ENCODE results near the gene GAD2. TPM values are rescaled to one million over a fixed set of nuclear protein-coding genes. Genes with fewer than 3 reads are reported as not detected.

Gene GAD2
- total RNA-seq, 2 experiments from 2014 or later, result not detected

GRCh38 chr10:26220901-26221300 is 4.3 kb downstream of the GAD2 start:
- ChIA-PET CTCF (no interaction called here), POLR2A (no interaction called here)

- CTCF ChIA-PET, result no interaction called here
These were observed 5.0 kb downstream of the GAD2 start for GRCh38 chr10:26221541-26221940.

DNA sequence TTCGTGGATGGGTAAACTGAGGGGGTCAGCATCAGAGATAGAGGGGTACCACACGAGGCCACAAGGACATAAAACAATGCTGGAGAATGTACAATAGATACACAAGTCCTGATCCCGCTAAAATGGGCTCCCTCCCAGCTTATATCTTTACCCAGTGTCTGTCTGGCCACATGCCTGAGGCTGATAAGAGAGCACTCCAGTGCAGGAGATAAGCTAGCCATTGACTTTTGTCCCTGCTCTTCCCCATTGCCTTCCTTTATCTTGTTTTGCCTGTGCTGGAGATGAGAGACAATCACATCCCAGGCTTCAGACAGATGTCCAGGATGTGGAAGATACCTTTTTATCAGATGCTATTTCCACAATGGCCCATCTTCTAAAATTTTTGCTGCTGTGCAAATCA is 6.0 kb downstream of the GAD2 start:
- POLR2A ChIA-PET, result interaction anchor here (0.6 kb wide), 1 partner anchor 13 kb away, joined by 5 read pairs; no protein-coding TSS in a partner anchor
- CTCF ChIA-PET, result no interaction called here

More at GRCh38 chr10:26221541-26221940, 5.0 kb downstream of the GAD2 start:
- POLR2A ChIA-PET, result no interaction called here

DNA sequence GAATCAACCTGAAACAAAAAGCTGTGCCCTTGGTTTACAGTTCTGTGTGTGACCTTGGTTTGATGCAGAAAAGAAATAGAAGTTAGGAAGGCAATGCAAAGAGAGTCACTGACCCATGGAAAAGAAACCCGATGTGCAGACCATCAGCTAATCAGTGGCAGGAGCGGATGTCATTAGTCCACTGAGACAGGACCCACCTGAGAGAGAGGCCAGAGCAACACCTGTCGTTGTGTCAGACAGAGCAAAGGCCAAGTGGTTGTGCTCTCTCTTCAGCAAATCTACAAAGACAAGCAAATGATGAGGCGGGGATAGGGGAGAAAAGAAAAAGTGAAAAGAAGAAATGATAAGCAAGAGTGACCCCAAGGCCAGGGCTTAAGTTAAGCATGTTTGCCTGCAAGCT is 8.7 kb downstream of the GAD2 start:
- ChIA-PET POLR2A (no interaction called here), CTCF (no interaction called here)

DNA sequence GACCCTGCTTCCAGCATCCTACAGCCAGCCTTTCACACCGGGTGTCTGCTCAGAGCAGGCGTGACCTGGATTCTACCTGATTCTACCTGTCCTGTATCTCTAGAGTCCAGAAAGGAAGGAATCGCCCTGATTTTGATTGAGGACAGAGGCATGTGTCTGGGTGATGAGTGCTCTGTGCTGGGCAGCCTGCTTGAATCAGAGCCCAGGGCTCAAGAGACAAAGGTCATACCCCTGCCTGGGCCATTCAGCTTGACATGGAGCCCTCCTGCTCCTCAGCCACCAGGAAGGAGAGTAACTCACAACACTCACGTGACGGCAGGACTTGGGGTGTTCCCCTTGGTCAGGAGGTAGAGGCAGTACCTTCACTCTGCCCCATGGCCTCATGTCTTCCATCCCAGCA is 11.2 kb downstream of the GAD2 start:
- POLR2A ChIA-PET, result no interaction called here

GRCh38 chr10:26232174-26232573 is 15.6 kb downstream of the GAD2 start:
- ChIA-PET POLR2A (no interaction called here), CTCF (no interaction called here)

More for the DNA sequence above, 11.2 kb downstream of the GAD2 start:
- CTCF ChIA-PET, result no interaction called here

DNA sequence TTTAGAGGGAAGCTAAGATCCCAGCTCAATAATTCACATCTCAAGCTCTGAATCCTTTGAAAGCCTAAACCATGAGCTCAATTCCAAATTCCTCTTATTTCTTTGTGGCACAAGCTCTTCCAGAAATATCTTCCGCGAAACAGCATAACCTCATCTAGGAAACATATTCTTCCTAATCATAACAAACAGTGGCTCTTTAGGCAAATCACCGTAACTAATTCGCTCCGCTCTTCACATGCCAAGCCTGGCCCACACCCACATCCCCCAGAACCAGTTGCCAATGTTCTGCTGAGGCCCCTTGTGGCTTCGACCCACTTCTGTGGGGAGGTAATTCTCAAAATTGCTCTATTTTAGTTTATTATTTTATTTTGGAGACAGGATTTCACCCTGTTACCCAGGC is 19.2 kb downstream of the GAD2 start:
- ChIA-PET CTCF (no interaction called here), POLR2A (no interaction called here)

GRCh38 chr10:26238378-26238777 is 21.8 kb downstream of the GAD2 start:
- CTCF ChIA-PET, result interaction anchor here (1.4 kb wide), 1 partner anchor 9 kb away, joined by 5 read pairs; no protein-coding TSS in a partner anchor
- POLR2A ChIA-PET, result no interaction called here

DNA sequence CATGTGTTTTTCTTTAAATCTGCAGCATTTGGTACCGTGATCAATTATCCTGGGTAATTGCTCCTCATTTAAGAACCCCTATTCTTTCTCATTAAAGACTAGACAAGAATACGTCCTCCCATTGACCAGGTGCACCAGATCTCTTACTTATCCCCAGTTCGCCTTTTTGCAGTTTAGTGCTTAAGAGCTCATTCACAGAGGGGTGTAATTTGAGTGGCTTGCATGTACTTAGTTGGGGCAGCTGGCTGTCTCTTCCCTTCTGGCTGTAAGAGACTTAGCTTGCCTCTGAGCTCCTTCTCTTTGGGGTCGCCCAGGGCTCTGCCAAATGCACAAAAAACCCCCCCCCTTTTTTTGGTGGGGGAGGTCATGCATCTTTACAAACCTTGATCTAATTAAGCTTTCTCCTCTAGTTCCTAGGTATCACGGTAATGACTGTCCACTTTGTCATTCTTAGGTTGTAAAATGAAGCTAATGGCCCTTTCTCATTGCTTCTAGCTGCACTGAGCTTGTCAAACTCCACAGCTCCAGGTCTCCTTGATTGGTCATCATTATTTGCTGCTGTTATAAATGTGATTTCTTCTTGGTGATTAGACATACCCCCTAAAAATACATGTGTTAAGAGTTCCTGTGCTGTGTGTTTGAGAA is 26.3 kb downstream of the GAD2 start:
- ChIA-PET POLR2A (no interaction called here), CTCF (no interaction called here)

DNA sequence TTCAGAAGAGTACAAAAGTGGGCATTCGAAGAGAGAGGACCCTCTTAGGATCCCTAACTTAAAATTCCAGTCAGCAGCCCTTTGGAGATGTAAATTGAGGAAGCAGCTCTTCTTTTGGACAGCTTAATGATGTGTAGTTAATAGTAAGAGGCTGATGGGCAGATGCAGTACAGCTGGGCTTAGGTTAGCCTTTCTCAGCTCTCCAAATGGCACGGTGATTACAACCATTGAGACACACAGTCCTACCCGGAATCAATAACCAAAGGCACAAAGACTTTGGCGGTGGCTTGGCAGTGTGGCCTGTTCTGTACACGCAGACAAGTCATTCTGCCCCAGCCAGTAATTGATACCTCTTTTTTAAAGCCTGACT is 26.8 kb downstream of the GAD2 start:
- POLR2A ChIA-PET, result no interaction called here
- CTCF ChIA-PET, result no interaction called here

GRCh38 chr10:26249681-26250080 is 33.1 kb downstream of the GAD2 start:
- ChIA-PET CTCF (no interaction called here), POLR2A (no interaction called here)

- ChIA-PET CTCF (no interaction called here), POLR2A (no interaction called here)
These were observed 35.4 kb downstream of the GAD2 start for GRCh38 chr10:26251925-26252324.

DNA sequence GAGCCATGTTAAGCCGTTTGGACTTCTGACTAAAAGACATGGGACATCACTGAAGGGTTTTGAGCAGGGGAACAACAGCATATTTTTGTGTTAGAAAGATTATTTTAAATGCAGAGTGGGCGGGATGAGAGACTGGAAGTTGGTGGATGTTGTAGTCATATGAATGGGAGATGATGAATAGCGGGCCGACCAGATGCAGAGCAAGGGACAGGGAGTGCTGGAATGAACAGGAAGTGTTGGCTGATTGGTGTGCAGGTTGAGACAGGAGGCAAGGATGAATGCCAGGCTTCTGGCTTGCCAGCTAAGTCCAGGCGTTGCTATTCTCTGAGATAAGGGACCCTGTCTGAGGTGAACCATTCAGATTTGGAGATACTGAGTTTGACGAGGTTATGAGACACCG is 38.0 kb downstream of the GAD2 start:
- POLR2A ChIA-PET, result no interaction called here
- CTCF ChIA-PET, result no interaction called here

GRCh38 chr10:26259341-26259740 is 42.8 kb downstream of the GAD2 start:
- POLR2A ChIA-PET, result no interaction called here
- CTCF ChIA-PET, result no interaction called here

DNA sequence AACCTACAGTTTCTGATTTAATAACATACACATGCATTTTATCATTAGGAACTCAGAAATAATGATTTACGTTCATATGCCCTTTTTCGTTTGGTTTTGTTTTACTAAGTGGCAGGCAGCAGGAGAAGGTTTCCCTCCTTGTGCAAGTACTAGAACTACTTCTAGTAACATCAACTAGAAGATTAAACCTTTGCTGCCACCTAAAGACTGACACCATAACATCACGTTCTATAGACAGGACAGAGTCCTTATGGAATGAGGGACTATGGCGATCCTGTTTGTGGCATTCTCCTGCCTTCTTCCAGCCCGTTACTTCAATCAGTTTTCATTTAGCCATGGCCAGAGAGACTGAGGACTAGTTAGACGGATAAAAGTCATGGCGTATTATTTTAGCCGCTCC is 53.2 kb downstream of the GAD2 start:
- ChIA-PET CTCF (no interaction called here), POLR2A (no interaction called here)

DNA sequence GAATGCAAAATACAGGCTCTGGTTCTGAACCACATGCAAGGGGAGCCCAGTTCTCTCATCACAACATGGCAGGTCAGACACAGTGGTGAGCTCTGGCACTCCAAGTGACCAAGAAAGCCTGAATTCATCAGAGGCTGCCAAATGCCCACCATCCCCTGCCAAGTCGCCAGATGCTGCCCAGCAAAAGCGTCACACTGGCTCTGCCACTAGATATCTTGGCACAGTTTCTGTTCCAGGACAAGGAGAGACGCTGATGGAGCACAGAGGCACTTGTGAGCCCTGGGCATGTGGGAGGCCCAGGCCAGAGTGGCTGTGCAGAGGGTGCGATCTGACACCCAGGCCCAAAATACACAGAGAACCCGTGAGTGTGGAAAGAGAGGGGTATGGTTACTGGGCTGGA is 57.8 kb downstream of the GAD2 start:
- CTCF ChIA-PET, result no interaction called here
- POLR2A ChIA-PET, result no interaction called here

GRCh38 chr10:26278295-26278694 is 61.7 kb downstream of the GAD2 start:
- POLR2A ChIA-PET, result no interaction called here
- CTCF ChIA-PET, result no interaction called here

GRCh38 chr10:26290236-26290635 is 73.7 kb downstream of the GAD2 start:
- ChIA-PET POLR2A (no interaction called here), CTCF (no interaction called here)

DNA sequence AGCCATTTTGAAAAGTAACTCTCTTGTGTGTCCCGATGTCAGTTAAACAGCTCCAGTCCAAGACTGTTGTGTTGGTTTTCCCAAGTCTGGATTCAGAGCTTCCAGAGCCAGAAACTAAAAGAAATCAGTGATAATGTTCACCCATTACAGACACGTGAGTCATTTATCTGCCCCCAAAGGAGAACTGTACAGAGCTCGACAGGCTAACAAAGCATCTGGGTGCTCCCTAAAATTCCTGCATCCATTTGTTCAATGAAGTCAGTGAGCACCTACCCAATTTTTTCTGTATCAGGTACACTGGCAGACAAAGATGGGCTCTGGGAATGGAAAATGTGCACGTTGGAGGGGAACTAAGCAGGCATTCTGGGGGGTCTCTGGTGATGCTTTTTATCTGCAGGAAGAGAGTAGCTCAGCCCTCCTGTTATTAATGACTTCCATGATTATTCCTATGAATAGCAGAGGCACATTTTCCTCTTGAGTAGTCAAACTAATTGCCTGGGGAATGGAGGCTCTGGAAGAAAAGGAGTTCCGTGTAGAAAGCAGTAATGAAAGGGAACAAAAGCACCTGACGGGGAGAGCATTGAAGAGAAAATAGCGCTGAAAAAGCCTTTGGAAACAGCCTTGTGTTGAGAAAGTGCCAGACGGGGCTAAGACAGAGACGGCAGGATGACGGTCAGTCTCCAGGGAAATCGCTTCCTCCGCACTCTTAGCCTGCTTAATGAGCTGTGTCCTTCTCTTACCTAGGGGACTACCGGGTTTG is 75.3 kb downstream of the GAD2 start:
- POLR2A ChIA-PET, result no interaction called here

GRCh38 chr10:26296360-26296759 is 79.8 kb downstream of the GAD2 start:
- CTCF ChIA-PET, result no interaction called here

More for the DNA sequence above, 75.3 kb downstream of the GAD2 start:
- CTCF ChIA-PET, result no interaction called here

DNA sequence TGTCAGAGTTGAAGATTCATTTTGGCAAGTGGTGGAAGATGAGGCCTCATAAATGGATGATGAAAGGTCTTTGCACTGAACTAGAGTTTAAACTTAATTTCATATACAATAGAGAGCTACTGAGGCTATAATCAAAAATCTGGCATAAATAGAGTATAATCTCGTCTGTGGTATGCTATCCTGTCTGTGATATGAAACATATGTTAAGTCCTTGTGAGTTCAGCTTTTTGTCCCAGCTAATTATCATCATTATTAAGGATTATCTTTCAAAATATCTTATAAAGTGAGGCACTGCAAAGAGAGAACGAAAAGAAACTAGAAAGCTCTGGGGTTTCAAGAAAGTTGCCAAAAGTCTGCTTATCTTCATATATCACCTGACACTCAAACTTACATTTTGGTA is 83.4 kb downstream of the GAD2 start:
- CTCF ChIA-PET, result interaction anchor here (0.6 kb wide), 1 partner anchor 608 kb away, joined by 3 read pairs; no protein-coding TSS in a partner anchor
- POLR2A ChIA-PET, result no interaction called here

More at GRCh38 chr10:26296360-26296759, 79.8 kb downstream of the GAD2 start:
- POLR2A ChIA-PET, result no interaction called here

DNA sequence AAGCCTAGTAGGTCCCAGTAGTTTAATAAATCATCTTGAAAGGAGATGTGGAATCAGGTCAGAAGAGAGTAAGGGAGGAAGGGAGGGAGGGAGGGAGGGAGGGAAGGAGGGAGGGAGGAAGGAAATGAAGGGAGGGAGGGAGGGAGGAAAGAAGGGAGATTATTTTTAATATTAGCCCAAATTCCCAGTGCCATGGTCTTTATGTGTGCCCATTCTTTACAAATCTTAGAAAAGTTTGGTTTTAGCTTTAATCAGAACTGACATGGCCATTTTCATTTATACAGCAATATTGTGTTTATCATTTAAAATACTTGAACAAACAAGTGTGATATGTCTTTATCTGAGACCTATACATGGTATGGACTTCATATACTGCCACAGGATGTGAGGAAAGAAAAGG is 86.8 kb downstream of the GAD2 start:
- POLR2A ChIA-PET, result no interaction called here
- CTCF ChIA-PET, result no interaction called here
